ENCODE measurements around the gene SSB. TPM values are rescaled to one million over a fixed set of nuclear protein-coding genes. Genes with fewer than 3 reads are reported as not detected.
"Not testable (repeated sequence)": the region's sequence is repeated elsewhere in the genome, so short reads cannot be mapped to it uniquely, and the experiment has no call there.

Gene SSB
- total and polyA plus RNA-seq, 7 experiments from 2014 or later: 80.5 to 150 (median 102) TPM

GRCh38 chr2:169845016-169845415, 46.3 kb downstream of the SSB start:
- H3K36me3 ChIP-seq (ENCODE audit: control insufficient read depth in 2 of 3, insufficient read depth in 3 of 3, low read length in 3 of 3): peaks cover 0 to 6% (median 0%) of the 10 kb centered on the region in 3 experiments
- ATAC-seq: no peak
- H3K4me3 ChIP-seq (ENCODE audit: low read length): no peak overlapping the region
- peaks cover 3 to 7% of the 10 kb centered on the region in 2 donors for H3K4me1 ChIP-seq (ENCODE audit: control insufficient read depth in 2 of 2, insufficient read depth in 2 of 2, low read length in 2 of 2)
- H3K27ac Mint-ChIP-seq: peak overlapping the region in 2 of 9 donors; percentile 6 to 77
- DNase-seq: no peak
- ChIA-PET CTCF (interaction anchor here (0.9 kb wide), 1 partner anchor 20 kb away, joined by 3 read pairs; the partner anchor contains the start of gene METTL5), POLR2A (no interaction called here)
- H3K4me1 Mint-ChIP-seq: peaks cover 9 to 76% (median 69%) of the 10 kb centered on the region in 7 donors
- intact Hi-C loops (cut with micrococcal nuclease): no loop called here
- H3K27ac ChIP-seq (ENCODE audit: low read depth, low read length): no peak overlapping the region
- peaks cover 0 to 5% (median 0%) of the 10 kb centered on the region in 11 donors for H3K9me3 Mint-ChIP-seq
- no peaks in the 10 kb centered on the region for H3K27me3 Mint-ChIP-seq
- no peak overlapping the region for H3K4me3 Mint-ChIP-seq
- H3K36me3 Mint-ChIP-seq: peaks cover 6 to 49% (median 29%) of the 10 kb centered on the region in 5 donors
- no peaks in the 10 kb centered on the region for H3K9me3 ChIP-seq (ENCODE audit: control insufficient read depth in 2 of 3, low read length in 3 of 3)
- no peaks in the 10 kb centered on the region for H3K27me3 ChIP-seq (ENCODE audit: control insufficient read depth in 2 of 2, insufficient read depth in 2 of 2, low read length in 2 of 2)

GRCh38 chr2:169848959-169849693, 50.5 kb downstream of the SSB start:
- Mint-ChIP-seq H3K4me1 (peaks cover 10 to 79% (median 65%) of the 10 kb centered on the region in 7 donors), H3K27ac (peak overlapping the region in 3 of 9 donors; percentile 19 to 63 (median 59)), H3K4me3 (peak overlapping the region in 3 of 10 donors; percentile 16 to 50 (median 22)), H3K36me3 (peaks cover 0 to 50% (median 32%) of the 10 kb centered on the region in 5 donors)
- H3K9me3 Mint-ChIP-seq; H3K27me3 Mint-ChIP-seq; intact Hi-C loops (cut with micrococcal nuclease); H3K9me3 ChIP-seq (ENCODE audit: control insufficient read depth in 2 of 3, low read length in 3 of 3); H3K4me1 ChIP-seq (ENCODE audit: control insufficient read depth in 2 of 2, insufficient read depth in 2 of 2, low read length in 2 of 2); H3K36me3 ChIP-seq (ENCODE audit: control insufficient read depth in 2 of 3, insufficient read depth in 3 of 3, low read length in 3 of 3); CTCF ChIA-PET; DNase-seq; H3K27me3 ChIP-seq (ENCODE audit: control insufficient read depth in 2 of 2, insufficient read depth in 2 of 2, low read length in 2 of 2); H3K27ac ChIP-seq (ENCODE audit: low read depth, low read length); H3K4me3 ChIP-seq (ENCODE audit: low read length); POLR2A ChIA-PET; ATAC-seq: not testable (repeated sequence)

GRCh38 chr2:169849710-169850109, 51.0 kb downstream of the SSB start:
- Mint-ChIP-seq H3K27ac (peak overlapping the region in 4 of 9 donors; percentile 19 to 63 (median 50)), H3K9me3 (peaks cover 0 to 5% (median 0%) of the 10 kb centered on the region in 11 donors), H3K36me3 (peaks cover 0 to 46% (median 31%) of the 10 kb centered on the region in 5 donors), H3K4me1 (peaks cover 10 to 73% (median 60%) of the 10 kb centered on the region in 7 donors), H3K27me3 (no peaks in the 10 kb centered on the region), H3K4me3 (peak overlapping the region in 3 of 10 donors; percentile 20 to 50 (median 22))
- ChIA-PET CTCF (no interaction called here), POLR2A (no interaction called here)
- no peaks in the 10 kb centered on the region for H3K27me3 ChIP-seq (ENCODE audit: control insufficient read depth in 2 of 2, insufficient read depth in 2 of 2, low read length in 2 of 2)
- H3K36me3 ChIP-seq (ENCODE audit: control insufficient read depth in 2 of 3, insufficient read depth in 3 of 3, low read length in 3 of 3): no peaks in the 10 kb centered on the region
- H3K9me3 ChIP-seq (ENCODE audit: control insufficient read depth in 2 of 3, low read length in 3 of 3): no peaks in the 10 kb centered on the region
- H3K27ac ChIP-seq (ENCODE audit: low read depth, low read length): no peak overlapping the region
- ATAC-seq (no peak), DNase-seq (no peak)
- no peak overlapping the region for H3K4me3 ChIP-seq (ENCODE audit: low read length)
- intact Hi-C loops (cut with micrococcal nuclease): no loop called here
- H3K4me1 ChIP-seq (ENCODE audit: control insufficient read depth in 2 of 2, insufficient read depth in 2 of 2, low read length in 2 of 2): peaks cover 3 to 8% of the 10 kb centered on the region in 2 donors

GRCh38 chr2:169853041-169853668, 54.5 kb downstream of the SSB start:
- no peak overlapping the region for H3K27ac ChIP-seq (ENCODE audit: low read depth, low read length)

GRCh38 chr2:169855281-169856258, 56.9 kb downstream of the SSB start:
- H3K36me3 ChIP-seq (ENCODE audit: control insufficient read depth in 2 of 3, insufficient read depth in 3 of 3, low read length in 3 of 3); H3K4me1 ChIP-seq (ENCODE audit: control insufficient read depth in 2 of 2, insufficient read depth in 2 of 2, low read length in 2 of 2); H3K27me3 Mint-ChIP-seq; H3K27ac ChIP-seq (ENCODE audit: low read depth, low read length); POLR2A ChIA-PET; DNase-seq; H3K4me3 ChIP-seq (ENCODE audit: low read length); H3K9me3 ChIP-seq (ENCODE audit: control insufficient read depth in 2 of 3, low read length in 3 of 3); ATAC-seq; H3K9me3 Mint-ChIP-seq; H3K27me3 ChIP-seq (ENCODE audit: control insufficient read depth in 2 of 2, insufficient read depth in 2 of 2, low read length in 2 of 2); CTCF ChIA-PET; intact Hi-C loops (cut with micrococcal nuclease); H3K4me3 Mint-ChIP-seq: not testable (repeated sequence)
- Mint-ChIP-seq H3K4me1 (peaks cover 4 to 40% (median 29%) of the 10 kb centered on the region in 7 donors), H3K36me3 (peaks cover 3 to 32% (median 28%) of the 10 kb centered on the region in 5 donors), H3K27ac (peak overlapping the region in 1 of 9 donors; percentile 10)

More at GRCh38 chr2:169853041-169853668, 54.5 kb downstream of the SSB start:
- ATAC-seq (no peak), DNase-seq (no peak)
- CTCF ChIA-PET: no interaction called here
- H3K9me3 Mint-ChIP-seq: peaks cover 0 to 8% (median 1%) of the 10 kb centered on the region in 11 donors
- H3K4me1 Mint-ChIP-seq: peaks cover 10 to 42% (median 34%) of the 10 kb centered on the region in 7 donors
- peak overlapping the region in 1 of 9 donors; percentile 62 for H3K27ac Mint-ChIP-seq
- peaks cover 0 to 35% (median 26%) of the 10 kb centered on the region in 5 donors for H3K36me3 Mint-ChIP-seq
- Histone ChIP-seq H3K4me3 (ENCODE audit: low read length) (no peak overlapping the region), H3K36me3 (ENCODE audit: control insufficient read depth in 2 of 3, insufficient read depth in 3 of 3, low read length in 3 of 3) (no peaks in the 10 kb centered on the region), H3K4me1 (ENCODE audit: control insufficient read depth in 2 of 2, insufficient read depth in 2 of 2, low read length in 2 of 2) (peaks cover 0 to 8% of the 10 kb centered on the region in 2 donors), H3K27me3 (ENCODE audit: control insufficient read depth in 2 of 2, insufficient read depth in 2 of 2, low read length in 2 of 2) (no peaks in the 10 kb centered on the region), H3K9me3 (ENCODE audit: control insufficient read depth in 2 of 3, low read length in 3 of 3) (no peaks in the 10 kb centered on the region)
- intact Hi-C loops (cut with micrococcal nuclease): no loop called here
- no peak overlapping the region for H3K4me3 Mint-ChIP-seq
- H3K27me3 Mint-ChIP-seq: no peaks in the 10 kb centered on the region
- POLR2A ChIA-PET: no interaction called here

GRCh38 chr2:169859423-169859822, 60.8 kb downstream of the SSB start:
- no peaks in the 10 kb centered on the region for H3K9me3 ChIP-seq (ENCODE audit: control insufficient read depth in 2 of 3, low read length in 3 of 3)
- Mint-ChIP-seq H3K4me3 (no peak overlapping the region), H3K36me3 (peaks cover 0 to 24% (median 18%) of the 10 kb centered on the region in 5 donors), H3K4me1 (peaks cover 0 to 48% (median 39%) of the 10 kb centered on the region in 7 donors), H3K9me3 (peaks cover 0 to 6% (median 0%) of the 10 kb centered on the region in 11 donors), H3K27ac (no peak overlapping the region), H3K27me3 (no peaks in the 10 kb centered on the region)
- H3K27me3 ChIP-seq (ENCODE audit: control insufficient read depth in 2 of 2, insufficient read depth in 2 of 2, low read length in 2 of 2): no peaks in the 10 kb centered on the region
- POLR2A ChIA-PET: no interaction called here
- intact Hi-C loops (cut with micrococcal nuclease): no loop called here
- no peak overlapping the region for H3K27ac ChIP-seq (ENCODE audit: low read depth, low read length)
- no peaks in the 10 kb centered on the region for H3K4me1 ChIP-seq (ENCODE audit: control insufficient read depth in 2 of 2, insufficient read depth in 2 of 2, low read length in 2 of 2)
- no peaks in the 10 kb centered on the region for H3K36me3 ChIP-seq (ENCODE audit: control insufficient read depth in 2 of 3, insufficient read depth in 3 of 3, low read length in 3 of 3)
- DNase-seq: no peak
- ATAC-seq: no peak
- H3K4me3 ChIP-seq (ENCODE audit: low read length): no peak overlapping the region
- CTCF ChIA-PET: interaction anchor here (0.6 kb wide), 1 partner anchor 511 kb away, joined by 3 read pairs; no protein-coding TSS in a partner anchor

Data from naive thymus-derived CD4-positive, alpha-beta T cell (primary cell).